HepG2 (cell line): ENCODE results near the gene MYO5B. TPM values are rescaled to one million over a fixed set of nuclear protein-coding genes. Genes with fewer than 3 reads are reported as not detected.

Experiments
- ATAC-seq: fragments of 200-7000 bp; cut with Tn5 transposase; 3 replicates; pipeline ENCODE4 v1.9.1; 2020; ENCODE audit warnings: mild to moderate bottlenecking, moderate library complexity
- BruUV-seq: library from RNA; stranded (reverse); fragments of 400-500 nt; replicated peaks from 2 replicates; lab custom pipeline; 2021; lab: Mats Ljungman, UMichigan
- CTCF ChIA-PET: fragments of 300-600 bp; formaldehyde crosslinking; extraction: SDS; loops from one replicate; lab custom pipeline; 2021; ENCODE audit warnings: low total read pairs, inconsistent platforms, low intra/inter-chr PET ratio; lab: Yijun Ruan, JAX
- POLR2A ChIA-PET: fragments of 350-600 bp; sonication (Branson Sonifier 250); formaldehyde crosslinking; loops from one replicate; lab custom pipeline; 2020; ENCODE audit warnings: antibody characterized with exemption, inconsistent platforms; lab: Yijun Ruan, JAX
- DNase-seq: peaks from one replicate; pipeline ENCODE4 v3.0.0-alpha.2; 2015; ENCODE audit warnings: low spot score
- FAIRE-seq: peaks from 3 replicates; lab custom pipeline; 2011; peaks lifted over from hg19 to GRCh38; lab: Jason Lieb, UNC
- H2AFZ ChIP-seq: one replicate; pipeline ENCODE4 v1.6.1; 2011; ENCODE audit warnings: low read length, inconsistent platforms
- H3K27ac ChIP-seq: fragments of 300-600 bp; 3 replicates; pipeline ENCODE4 v1.8.0; 2011; ENCODE audit warnings: mixed run types, mild to moderate bottlenecking, mixed read lengths, low read length, inconsistent platforms; ENCODE audit not compliant: insufficient read depth; ENCODE audit errors: extremely low read length
- H3K27me3 ChIP-seq, 2 experiments: fragments of 200-600 bp in 1 of 2; 2 replicates in 1 of 2; 3 replicates in 1 of 2; pipeline versions ENCODE4 v1.6.0 to v1.8.0; 2011; ENCODE audit warnings: low read length in 2 of 2, mild to moderate bottlenecking in 2 of 2, moderate library complexity in 2 of 2, inconsistent platforms in 1 of 2; ENCODE audit not compliant: insufficient read depth in 2 of 2, control insufficient read depth in 1 of 2
- H3K36me3 ChIP-seq, 2 experiments: fragments of 200-600 bp in 1 of 2; replicated peaks in 1 of 2; 2 replicates in 1 of 2; 3 replicates in 1 of 2; pipeline versions ENCODE4 v1.5.1 to v1.8.0; 2011; ENCODE audit warnings: low read length in 2 of 2, inconsistent platforms in 1 of 2; ENCODE audit not compliant: insufficient read depth in 2 of 2, control insufficient read depth in 1 of 2
- H3K4me1 ChIP-seq: 2 replicates; pipeline ENCODE4 v1.5.1; 2012; ENCODE audit warnings: low read length, inconsistent platforms; ENCODE audit not compliant: insufficient read depth
- H3K4me2 ChIP-seq: 2 replicates; pipeline ENCODE4 v1.6.0; 2011; ENCODE audit warnings: low read depth, low read length, inconsistent platforms
- H3K4me3 ChIP-seq, 3 experiments: fragments of 200-600 bp in 1 of 3; sonication (generic), shearing (Covaris generic) in 1 of 3; replicated peaks in 1 of 3; 2 replicates each; pipeline ENCODE4 v1.5.1; 2011 to 2016; ENCODE audit warnings: low read length in 3 of 3, inconsistent platforms in 2 of 3, low read depth in 2 of 3, mild to moderate bottlenecking in 2 of 3, control low read depth in 1 of 3, mixed read lengths in 1 of 3; ENCODE audit not compliant: insufficient read depth in 1 of 3
- H3K79me2 ChIP-seq: one replicate; pipeline ENCODE4 v1.6.1; 2011; ENCODE audit warnings: low read length, inconsistent platforms; ENCODE audit not compliant: insufficient read depth
- H3K9ac ChIP-seq: 2 replicates; pipeline ENCODE4 v1.6.0; 2011; ENCODE audit warnings: mild to moderate bottlenecking, low read depth, low read length, inconsistent platforms; ENCODE audit not compliant: insufficient read depth
- H3K9me3 ChIP-seq: 2 replicates; pipeline ENCODE4 v1.5.1; 2012; ENCODE audit warnings: mild to moderate bottlenecking, low read length
- H4K20me1 ChIP-seq: 2 replicates; pipeline ENCODE4 v1.6.0; 2011; ENCODE audit warnings: inconsistent platforms, mild to moderate bottlenecking, low read length, moderate library complexity; ENCODE audit not compliant: insufficient read depth
- AKAP8 ChIP-seq: sonication (generic); formaldehyde crosslinking; IDR thresholded peaks from 2 replicates; pipeline ENCODE4 v1.5.1; 2020; ENCODE audit warnings: mild to moderate bottlenecking, missing genetic modification reagents
- GFI1 ChIP-seq: sonication (generic); formaldehyde crosslinking; IDR thresholded peaks from 2 replicates; pipeline ENCODE4 v1.5.0; 2020; ENCODE audit warnings: missing genetic modification reagents, mild to moderate bottlenecking, borderline replicate concordance
- KDM6A ChIP-seq: IDR thresholded peaks from 2 replicates; pipeline ENCODE4 v1.6.1; 2016; ENCODE audit warnings: low read depth
- KLF11 ChIP-seq: IDR thresholded peaks from 2 replicates; pipeline ENCODE4 v1.6.1; 2016; ENCODE audit warnings: missing compliant biosample characterization
- MNT ChIP-seq: fragments of 450-650 bp; IDR thresholded peaks from 2 replicates; pipeline ENCODE4 v1.6.1; 2016
- MTA3 ChIP-seq: sonication (generic); formaldehyde crosslinking; IDR thresholded peaks from 2 replicates; pipeline ENCODE4 v1.4.0; 2020; ENCODE audit warnings: missing genetic modification reagents
- REL ChIP-seq: sonication (generic); formaldehyde crosslinking; conservative IDR thresholded peaks from 2 replicates; pipeline ENCODE4 v1.8.0; 2022; ENCODE audit warnings: mild to moderate bottlenecking, missing genetic modification reagents, moderate library complexity
- RXRA ChIP-seq: sonication (generic); formaldehyde crosslinking; IDR thresholded peaks from 2 replicates; pipeline ENCODE4 v1.5.1; 2020; ENCODE audit warnings: missing genetic modification reagents
- SMC3 ChIP-seq: IDR thresholded peaks from 2 replicates; pipeline ENCODE4 v1.6.1; 2011; ENCODE audit warnings: low read length, improper control_type of control experiment
- UBTF ChIP-seq: sonication (generic); formaldehyde crosslinking; IDR thresholded peaks from 2 replicates; pipeline ENCODE4 v1.4.0; 2020; ENCODE audit warnings: mild to moderate bottlenecking, missing genetic modification reagents
- ZFP36L1 ChIP-seq: sonication (generic); formaldehyde crosslinking; IDR thresholded peaks from 2 replicates; pipeline ENCODE4 v1.8.0; 2022; ENCODE audit warnings: mild to moderate bottlenecking, missing genetic modification reagents, moderate library complexity
- ZNF275 ChIP-seq: sonication (generic); formaldehyde crosslinking; IDR thresholded peaks from 2 replicates; pipeline ENCODE4 v1.8.0; 2022; ENCODE audit warnings: missing genetic modification reagents, mild to moderate bottlenecking, inconsistent platforms, borderline replicate concordance
- ZNF335 ChIP-seq: sonication (generic); formaldehyde crosslinking; IDR thresholded peaks from 2 replicates; pipeline ENCODE4 v1.4.0; 2020; ENCODE audit warnings: missing genetic modification reagents
- ZNF678 ChIP-seq: sonication (generic); formaldehyde crosslinking; IDR thresholded peaks from 2 replicates; pipeline ENCODE4 v1.4.0; 2020; ENCODE audit warnings: mild to moderate bottlenecking, missing genetic modification reagents
- WGBS: methylation state at CpG from one replicate; pipeline ENCODE4 v1.1.6; 2017; ENCODE audit warnings: low lambda C conversion rate; 5-methylcytosine and 5-hydroxymethylcytosine counted together
- in situ Hi-C: cut with HindIII; loops from 2 replicates; pipeline ENCODE4 v1.10.0; 2017; ENCODE audit warnings: low pct_unique_long_range_greater_than_20kb; ENCODE audit not compliant: extremely low pct_ligation_motif_present
- intact Hi-C: fragments of 100-400 bp; cut with micrococcal nuclease; formaldehyde crosslinking; loops from one replicate; pipeline ENCODE4 v1.10.0; 2022; ENCODE audit not compliant: unreplicated experiment
- polyA plus RNA-seq, 8 experiments: library from polyadenylated mRNA; depleted of rRNA in 3 of 8; stranded (reverse) in 7 of 8; unstranded in 1 of 8; fragments of >200 nt; fragmentation: Illumina TruSeq in 4 of 8; extraction: Trizol in 4 of 8; gene quantifications; 2 replicates each; pipeline versions ENCODE4 v1.2.1 to v1.2.3, GENCODE V29; 2011 to 2016; ENCODE audit warnings: low read depth in 4 of 8, missing spikeins in 1 of 8, mixed read lengths in 1 of 8; ENCODE audit not compliant: insufficient read depth in 1 of 8
- total RNA-seq, 5 experiments: library from RNA; depleted of rRNA; stranded (reverse); fragments of >200 nt; fragmentation: Illumina TruSeq; extraction: Trizol; gene quantifications; 2 replicates each; pipeline ENCODE4 v1.2.3, GENCODE V29; 2016; ENCODE audit warnings: low read depth in 1 of 5

MYO5B gene
- total and polyA plus RNA-seq, 2 of the 13 experiments (the other 11 are each of a cell fraction or from before 2014, with no cell fraction given) = 13.1 to 24.0 TPM

- H3K4me2 ChIP-seq = no peak overlapping the region
- ATAC-seq (no peak), DNase-seq (no peak), FAIRE-seq (no peak)
- BruUV-seq = no TSS peak
- ChIA-PET POLR2A (no interaction called here), CTCF (no interaction called here)
- H2AFZ ChIP-seq = no peak overlapping the region
- no peak overlapping the region for H3K27ac ChIP-seq
- intact Hi-C loops (no loop called here), in situ Hi-C loops (no loop called here)
- no peaks in the 10 kb centered on the region for H3K79me2 ChIP-seq
- peaks cover 5 to 29% of the 10 kb centered on the region in 2 experiments; a peak in 3 of 5 replicates for H3K36me3 ChIP-seq
- no peaks in the 10 kb centered on the region for H3K27me3 ChIP-seq
- H3K9me3 ChIP-seq = no peaks in the 10 kb centered on the region
- 88% methylated on average over 2 of the region's 2 CpGs for WGBS
- no peaks in the 10 kb centered on the region for H4K20me1 ChIP-seq
- no peak for TF ChIP-seq REL (CRISPR knock-in tag)
- TF ChIP-seq MTA3 (CRISPR knock-in tag) = no peak
- TF ChIP-seq GFI1 (CRISPR knock-in tag) = no peak
- TF ChIP-seq ZFP36L1 (CRISPR knock-in tag) = no peak
- no peak for TF ChIP-seq ZNF678
- no peak for TF ChIP-seq KLF11 (CRISPR knock-in tag)
- TF ChIP-seq SMC3 = no peak
- no peak for TF ChIP-seq KDM6A (CRISPR knock-in tag)
- no peak for TF ChIP-seq AKAP8 (CRISPR knock-in tag)
- TF ChIP-seq RXRA (CRISPR knock-in tag) = no peak
- no peak for TF ChIP-seq UBTF (CRISPR knock-in tag)
- TF ChIP-seq ZNF275 (CRISPR knock-in tag) = no peak
- no peak for TF ChIP-seq MNT
- TF ChIP-seq ZNF335 = no peak
- no peaks in the 10 kb centered on the region for H3K4me1 ChIP-seq
- H3K9ac ChIP-seq = no peak overlapping the region
- no peak overlapping the region for H3K4me3 ChIP-seq
Observed at GRCh38 chr18:49878015-49878414, 316.9 kb downstream of the MYO5B start.
